HG03039 (cell line): ENCODE measurements around the gene PRPF8.
A peak's percentile ranks its signal among the peaks of the same experiment; 100 is the strongest.
"Not testable (repeated sequence)": the region's sequence is repeated elsewhere in the genome, so short reads cannot be mapped to it uniquely, and the experiment has no call there.

Experiments used
- ATAC-seq: cut with Tn5 transposase; IDR thresholded peaks from one replicate; pipeline ENCODE4 v1.9.1; 2021; ENCODE audit warnings: mild to moderate bottlenecking, moderate library complexity; ENCODE audit not compliant: unreplicated experiment

Gene PRPF8

DNA sequence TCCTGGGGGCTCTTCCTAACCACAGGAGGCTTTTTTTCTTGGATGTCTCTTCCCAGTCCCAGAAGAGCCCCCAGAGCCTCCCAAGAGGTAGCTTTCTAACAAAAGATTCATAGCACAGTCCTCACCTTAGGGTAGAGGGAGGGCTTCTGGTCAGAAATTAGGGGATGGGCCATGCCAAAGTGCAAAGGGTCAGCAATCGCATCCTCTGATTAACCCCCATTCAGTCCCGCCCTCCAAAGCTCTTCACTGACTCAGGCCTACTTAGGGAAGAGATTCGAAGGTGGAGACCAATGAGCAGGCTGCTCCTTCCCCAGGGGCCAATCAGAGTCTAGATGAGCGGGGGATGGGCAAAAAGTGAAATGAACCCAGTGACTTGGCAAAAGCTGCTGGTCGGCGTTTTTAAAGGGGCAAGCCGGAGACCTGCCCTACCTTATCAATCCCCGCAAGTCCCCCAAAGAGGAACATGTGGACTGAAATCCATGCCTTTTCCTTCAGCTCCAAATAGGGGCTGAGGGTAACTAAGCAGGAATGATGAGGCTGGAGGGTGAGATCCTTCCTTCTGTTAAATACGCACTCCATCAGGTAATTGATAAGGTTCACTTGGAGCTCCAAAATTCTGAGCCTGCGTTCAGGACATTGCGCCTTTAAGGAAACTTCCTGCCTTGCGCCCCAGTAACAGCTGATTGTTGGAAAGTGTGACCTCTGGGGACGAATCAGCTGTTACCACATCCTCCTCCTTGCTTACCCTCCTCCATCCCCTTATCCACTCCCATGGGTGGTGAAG is 32.4 kb upstream of the PRPF8 start:
- peak; percentile 33 for ATAC-seq

DNA sequence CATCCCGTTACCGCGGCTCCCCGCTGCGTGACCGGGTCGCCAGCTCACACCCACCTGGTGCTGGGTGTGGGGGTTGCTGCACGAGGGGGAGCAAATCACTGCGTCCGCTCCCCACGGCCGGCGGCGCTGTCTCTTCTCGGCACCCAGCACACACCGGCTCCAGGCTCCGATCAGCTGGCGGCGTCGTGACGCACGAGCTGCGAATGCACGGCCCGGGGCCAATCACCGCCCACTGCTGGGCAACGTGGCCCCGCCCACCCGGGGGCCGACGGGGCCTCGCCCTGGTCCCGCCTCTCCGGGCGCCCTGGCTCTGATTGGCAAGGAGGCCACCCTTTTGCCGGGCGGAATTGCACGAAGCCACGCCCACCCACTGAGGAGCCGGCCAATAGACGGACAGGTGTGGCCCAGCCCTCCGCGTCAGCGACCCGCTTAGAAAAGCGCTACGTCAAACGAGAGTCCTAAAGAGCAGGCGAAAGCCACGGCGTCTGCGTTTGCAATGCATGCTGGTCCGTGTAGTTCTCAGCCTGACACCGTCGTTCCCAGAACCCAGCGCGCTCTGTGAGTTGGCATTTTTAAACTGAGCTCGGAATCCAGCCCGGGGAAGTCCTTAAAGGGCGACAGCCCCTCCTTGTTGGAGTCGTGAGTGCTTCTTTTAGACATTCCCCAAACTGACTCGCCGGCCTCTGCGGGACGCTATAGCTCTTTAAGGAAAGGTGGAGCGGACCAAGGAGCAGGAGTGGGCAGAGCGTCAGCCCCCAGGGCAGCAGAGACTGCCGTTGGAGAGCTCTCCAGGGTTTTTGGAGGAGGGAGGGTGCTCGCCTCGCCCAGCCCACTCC is 31.6 kb upstream of the PRPF8 start:
- ATAC-seq, result peak; percentile 77

- ATAC-seq, result no peak
These were observed 31.1 kb upstream of the PRPF8 start for GRCh38 chr17:1715803-1716075.

DNA sequence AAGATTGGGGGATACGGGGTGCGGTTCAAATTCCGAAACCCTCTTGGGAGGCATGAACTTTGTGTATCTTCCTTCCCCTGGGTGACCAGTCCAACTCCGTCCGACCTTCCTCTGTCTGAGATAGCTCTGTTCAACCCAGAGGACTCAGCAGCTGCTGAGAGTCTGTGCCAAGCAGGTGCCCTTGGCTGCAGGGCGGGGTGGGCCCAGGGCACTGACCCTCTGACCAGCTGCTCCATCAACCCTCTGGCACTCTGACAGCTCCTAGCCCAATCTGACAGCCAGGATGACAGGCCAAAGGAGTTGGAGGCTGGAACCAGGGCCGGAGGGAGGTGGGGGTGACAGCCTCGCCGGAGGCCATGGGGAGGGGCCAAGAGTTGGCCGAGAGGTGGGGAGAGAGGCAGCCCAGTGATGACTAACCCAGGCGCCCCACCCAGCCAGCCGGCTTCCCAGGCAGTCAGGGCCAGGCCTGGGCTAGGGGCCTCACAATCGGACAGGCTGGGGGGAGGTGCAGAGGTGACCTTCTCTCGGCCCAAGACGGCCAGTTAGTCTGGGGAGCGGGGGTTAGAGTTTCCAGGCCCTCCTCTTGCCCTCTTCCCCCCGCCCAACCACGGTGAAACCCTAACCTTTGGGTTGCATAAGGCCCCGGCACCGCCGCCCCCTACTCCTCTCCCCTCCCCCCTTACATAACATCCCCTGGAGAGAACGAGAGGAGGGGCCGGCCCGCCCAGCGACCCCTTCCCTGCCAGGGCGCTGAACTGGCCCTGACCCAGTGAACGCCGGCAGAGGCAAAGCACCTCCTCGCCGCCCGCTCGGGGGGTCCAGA is 30.5 kb upstream of the PRPF8 start:
- ATAC-seq, result no peak

GRCh38 chr17:1714427-1714979 is 29.8 kb upstream of the PRPF8 start:
- ATAC-seq, result no peak

GRCh38 chr17:1713878-1714426 is 29.3 kb upstream of the PRPF8 start:
- no peak for ATAC-seq

DNA sequence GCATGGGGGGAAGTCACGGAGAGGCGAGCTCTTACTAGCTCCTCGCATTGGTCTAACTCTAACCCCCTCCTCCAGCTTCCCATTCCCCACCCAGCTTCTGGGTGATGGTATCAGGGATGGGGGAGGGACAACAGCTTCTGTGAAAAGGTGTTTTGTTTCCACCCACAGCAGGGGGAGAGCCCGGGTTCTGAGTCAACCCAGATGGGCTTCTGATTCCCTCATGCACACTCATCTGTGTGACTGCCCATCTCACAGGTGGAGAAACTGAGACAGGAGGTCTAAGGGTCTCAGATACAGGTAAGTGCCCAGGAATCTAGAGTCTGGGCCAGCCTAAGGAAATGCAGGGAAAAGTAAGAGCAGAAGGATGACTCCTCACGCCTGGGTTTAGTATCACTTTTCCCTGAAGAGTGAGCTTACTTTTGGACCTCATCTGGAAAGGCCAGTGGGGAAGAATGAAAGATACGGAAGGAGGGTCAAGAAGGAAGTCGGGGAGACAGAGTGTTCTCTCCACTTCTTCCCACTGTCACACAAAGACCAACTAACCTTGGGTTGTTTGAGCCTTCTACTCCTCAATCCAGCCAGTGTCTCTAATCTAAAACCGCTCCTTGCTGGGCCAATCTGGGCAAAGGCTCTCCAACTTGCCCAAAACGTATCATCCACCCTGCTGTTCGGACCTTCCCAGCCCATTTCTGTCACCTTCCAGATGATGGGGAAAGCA is 28.7 kb upstream of the PRPF8 start:
- no peak for ATAC-seq

- no peak for ATAC-seq
These were observed 27.6 kb upstream of the PRPF8 start for GRCh38 chr17:1712271-1712670.

DNA sequence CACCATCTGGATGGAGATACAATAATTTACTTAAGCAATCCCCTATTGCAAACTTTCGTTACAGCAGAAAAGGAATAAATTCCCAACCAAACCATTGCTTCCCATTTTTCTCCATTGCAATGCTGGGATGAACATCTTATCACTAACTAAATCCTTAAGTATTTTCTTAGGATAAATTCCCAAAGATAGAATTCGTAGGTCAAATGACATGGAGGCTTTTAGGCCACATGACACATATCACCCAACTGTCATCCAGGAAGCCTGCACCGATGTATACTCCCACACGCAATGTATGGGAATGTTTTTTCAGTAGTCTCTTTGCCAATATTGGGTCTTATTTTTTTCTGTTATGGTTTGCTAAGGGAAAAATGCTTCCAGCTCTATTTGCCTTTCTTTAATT is 27.1 kb upstream of the PRPF8 start:
- ATAC-seq, result no peak

GRCh38 chr17:1710807-1711553 is 26.3 kb upstream of the PRPF8 start:
- ATAC-seq, result no peak

DNA sequence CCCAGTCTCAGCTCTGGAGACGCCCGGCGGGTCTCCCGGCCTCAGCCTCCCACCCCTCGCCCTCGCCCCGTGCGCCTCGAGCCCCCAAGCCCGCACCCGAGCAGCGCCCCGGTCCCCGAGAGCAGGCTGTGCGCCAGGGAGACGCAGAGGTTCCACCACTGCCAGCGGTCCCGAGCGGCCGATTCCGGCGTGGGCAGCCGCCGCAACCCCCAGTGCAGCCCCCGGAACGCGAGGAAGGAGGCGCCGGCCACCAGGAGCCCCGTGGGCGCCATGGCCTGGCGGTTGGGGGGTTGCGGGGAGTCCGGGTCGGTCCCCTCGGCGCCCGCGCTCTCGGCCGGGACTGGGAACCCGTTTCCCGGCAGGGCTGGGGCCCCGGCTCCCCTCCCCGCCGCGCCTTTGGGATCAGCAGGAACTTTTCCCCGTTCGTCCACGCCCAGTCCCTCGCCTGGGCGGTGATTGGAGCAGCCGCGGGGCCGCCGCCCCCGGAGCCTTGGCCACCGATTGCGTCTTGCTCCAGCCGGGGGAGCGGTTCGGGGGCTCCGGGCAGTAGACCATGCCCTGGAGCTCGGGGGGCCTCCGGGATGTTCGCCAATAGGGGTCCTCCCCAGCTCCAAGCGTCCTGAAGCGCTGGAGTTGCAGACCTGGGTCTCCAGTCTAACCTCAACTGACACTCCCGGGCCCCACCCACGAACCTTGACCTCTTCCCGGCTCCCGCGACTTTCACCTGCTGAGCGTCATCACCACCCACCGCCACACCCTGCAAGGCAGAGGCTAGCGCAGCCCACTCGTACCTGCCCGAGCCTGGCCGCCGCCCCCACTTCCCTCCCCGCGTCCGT is 25.5 kb upstream of the PRPF8 start, which contains the start of gene TLCD2:
TLCD2 (minus strand) TSS at position 407 of the 836 bp plus-strand sequence; CDS start at position 272, 135 bp downstream.
- no peak for ATAC-seq

DNA sequence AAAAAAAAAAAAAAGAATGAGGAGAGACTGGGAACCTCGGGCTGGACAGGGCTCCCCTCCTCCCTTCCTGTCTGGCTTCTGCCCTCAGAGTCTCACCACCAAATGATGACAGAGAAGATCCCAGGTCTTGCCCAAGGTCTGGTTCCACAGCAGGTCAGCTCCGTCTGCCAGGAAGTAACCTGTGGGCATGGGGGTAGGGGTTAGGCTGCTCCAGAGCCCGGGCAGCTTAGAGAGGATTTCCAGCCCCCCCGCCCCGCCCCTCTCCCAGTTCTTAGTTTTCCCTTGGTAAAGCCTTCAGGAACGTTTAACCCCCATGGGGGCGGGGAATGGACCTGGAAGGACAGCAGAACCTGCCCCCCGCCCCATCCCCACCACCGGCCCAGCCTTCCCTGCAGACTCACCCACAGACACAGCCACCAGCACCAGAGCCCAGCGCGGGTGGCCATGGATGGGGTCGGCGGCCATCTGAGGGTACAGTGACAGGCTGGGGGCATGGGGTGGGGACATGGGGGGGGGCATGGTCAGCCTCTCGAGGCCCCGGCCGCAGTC is 24.8 kb upstream of the PRPF8 start:
- ATAC-seq, result no peak

DNA sequence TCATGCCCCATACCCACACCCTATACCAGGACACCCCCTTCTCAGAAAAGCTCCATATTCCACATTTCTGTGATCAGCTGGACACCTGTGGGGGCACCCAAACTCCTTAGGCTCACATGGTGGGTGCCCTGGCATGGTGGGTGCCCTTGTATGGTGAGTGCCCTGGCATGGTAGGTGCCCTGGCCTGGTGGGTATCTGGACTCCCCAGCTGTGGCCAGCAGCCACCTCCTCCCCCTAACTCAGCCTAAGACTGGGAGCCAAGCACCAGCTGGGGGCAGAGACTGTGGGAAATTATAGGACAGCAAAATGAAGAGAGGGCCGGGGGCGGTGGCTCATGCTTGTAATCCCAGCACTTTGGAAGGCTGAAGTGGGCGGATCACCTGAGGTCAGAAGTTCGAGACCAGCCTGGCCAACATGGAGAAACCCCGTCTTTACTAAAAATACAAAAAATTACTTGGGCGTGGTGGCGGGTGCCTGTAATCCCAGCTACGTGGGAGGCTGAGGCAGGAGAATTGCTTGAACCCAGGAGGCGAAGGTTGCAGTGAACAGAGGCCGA is 24.2 kb upstream of the PRPF8 start:
- ATAC-seq, result not testable (repeated sequence)

DNA sequence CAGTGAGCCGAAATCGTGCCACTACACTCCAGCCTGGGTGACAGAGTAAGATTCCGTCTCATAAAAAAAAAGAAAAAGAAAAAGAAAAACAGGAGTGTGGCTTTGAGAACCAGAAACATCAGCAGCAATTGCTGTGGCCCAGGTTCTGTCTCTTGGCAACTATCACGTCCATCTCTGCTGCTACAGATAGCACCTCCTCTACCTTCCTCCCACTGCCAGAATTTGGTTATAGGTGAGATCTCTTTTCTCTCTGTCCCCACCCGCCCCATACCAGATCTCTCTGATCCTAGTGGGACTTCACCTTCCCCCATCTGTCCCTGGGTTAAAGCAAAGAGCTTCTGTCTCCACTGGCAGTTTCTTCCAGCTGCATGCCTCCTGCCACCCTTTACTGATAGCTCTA is 22.4 kb upstream of the PRPF8 start:
- no peak for ATAC-seq

DNA sequence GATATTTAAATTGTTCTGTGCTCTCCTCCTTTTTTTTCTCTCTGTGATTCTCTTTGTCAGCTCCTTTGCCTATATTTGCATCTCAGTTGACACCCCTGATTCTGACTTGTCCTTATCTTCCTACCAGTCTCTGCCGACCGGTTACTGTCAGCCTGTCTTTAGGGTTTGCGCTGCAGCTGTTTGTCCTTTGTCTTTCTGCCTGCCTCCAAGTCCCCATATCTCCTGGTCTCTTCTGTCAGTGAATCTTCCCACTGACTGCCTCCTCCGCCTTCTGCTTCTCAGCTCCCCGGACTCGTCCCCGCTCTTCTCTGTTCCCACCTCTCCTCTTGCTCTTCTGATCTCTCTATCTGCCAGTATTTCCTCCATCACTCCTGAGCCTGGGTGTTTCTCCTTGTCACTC is 20.3 kb upstream of the PRPF8 start:
- ATAC-seq, result no peak

DNA sequence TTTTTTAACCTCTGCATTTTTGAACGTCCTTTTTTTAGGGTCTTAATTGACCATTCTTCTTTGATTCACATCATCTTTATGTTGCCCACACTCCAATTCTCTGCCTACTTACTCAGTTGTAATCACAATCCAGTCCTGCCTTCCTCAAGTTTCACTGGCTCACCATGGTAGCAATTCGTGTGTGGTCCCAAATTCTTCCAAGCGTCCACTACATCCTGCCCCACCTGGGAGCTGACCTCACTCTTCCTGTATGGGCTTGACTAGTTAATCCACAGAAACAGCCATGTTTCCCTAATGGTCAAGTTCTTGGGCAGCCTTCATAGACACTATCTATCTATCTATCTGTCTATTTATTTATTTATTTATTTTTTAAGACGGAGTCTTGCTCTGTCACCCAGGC is 18.4 kb upstream of the PRPF8 start:
- no peak for ATAC-seq

DNA sequence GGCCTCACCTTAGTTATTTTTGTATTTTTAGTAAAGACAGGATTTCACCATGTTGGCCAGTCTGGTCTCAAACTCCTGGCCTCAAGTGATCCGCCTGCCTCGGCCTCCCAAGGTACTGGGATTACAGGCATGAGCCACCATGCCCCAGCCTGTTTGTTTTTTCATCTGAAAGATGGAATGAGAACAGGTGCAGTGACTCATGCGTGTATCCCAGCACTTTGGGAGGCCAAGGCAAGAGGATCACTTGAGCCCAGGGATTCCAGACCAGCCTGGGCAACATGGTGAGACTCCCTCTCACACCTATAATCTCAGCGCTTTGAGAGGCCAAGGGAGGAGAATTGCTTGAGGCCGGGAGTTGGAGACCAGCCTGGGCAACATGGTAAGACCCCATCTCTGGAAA is 15.2 kb upstream of the PRPF8 start:
- not testable (repeated sequence) for ATAC-seq

GRCh38 chr17:1697681-1698080 is 13.0 kb upstream of the PRPF8 start:
- ATAC-seq, result no peak
